ENCODE data around the gene ITGA6.

GRCh38 chr2:172539767-172540166 is 112.4 kb downstream of the ITGA6 start:
- TF ChIP-seq CTCF (conservative IDR thresholded peaks at IDR 0.05; ENCODE audit: low read length), result no peak
- no peak for TF ChIP-seq EZH2phosphoT487 (IDR thresholded peaks at IDR 0.05; ENCODE audit: borderline replicate concordance, low read depth, low read length)

Data from OCI-LY7 (cell line).